H1 (cell line): ENCODE data around the gene OR2K2. TPM values are rescaled to one million over a fixed set of nuclear protein-coding genes. Genes with fewer than 3 reads are reported as not detected.

Source experiments
- CTCF ChIA-PET: fragments of 300-600 bp; sonication (Branson Sonifier 250); formaldehyde crosslinking; loops from one replicate; lab custom pipeline; 2021; ENCODE audit not compliant: partially characterized antibody; lab: Charles Lee
- POLR2A ChIA-PET: fragments of 300-600 bp; sonication (Branson Sonifier 250); formaldehyde crosslinking; loops from one replicate; lab custom pipeline; 2021; ENCODE audit warnings: inconsistent platforms; ENCODE audit not compliant: partially characterized antibody; lab: Charles Lee
- DNase-seq, 2 experiments: peaks; one replicate each; pipeline versions ENCODE4 v3.0.0 to v3.0.0-alpha.2; 2010 to 2022; ENCODE audit warnings: low spot score in 2 of 2, low read depth in 1 of 2, mixed read lengths in 1 of 2
- FAIRE-seq: peaks from 2 replicates; lab custom pipeline; 2011; peaks lifted over from hg19 to GRCh38; lab: Jason Lieb, UNC
- H2AFZ ChIP-seq: 2 replicates; pipeline ENCODE4 v1.8.1; 2012; ENCODE audit warnings: low read length, inconsistent platforms
- H2AK5ac ChIP-seq: 2 replicates; pipeline ENCODE4 v1.6.1; 2013; ENCODE audit warnings: low read depth, low read length
- H2BK120ac ChIP-seq: replicated peaks from 2 replicates; pipeline ENCODE3; 2013; ENCODE audit warnings: low read depth, low read length, inconsistent platforms
- H2BK12ac ChIP-seq: 2 replicates; pipeline ENCODE4 v1.6.1; 2013; ENCODE audit warnings: low read depth, low read length
- H2BK15ac ChIP-seq: 2 replicates; pipeline ENCODE4 v1.6.1; 2013; ENCODE audit warnings: low read length
- H2BK20ac ChIP-seq: 2 replicates; pipeline ENCODE4 v1.6.1; 2013; ENCODE audit warnings: low read length
- H2BK5ac ChIP-seq: 2 replicates; pipeline ENCODE4 v1.6.1; 2013; ENCODE audit warnings: low read depth, low read length
- H3K14ac ChIP-seq: 2 replicates; pipeline ENCODE4 v1.6.1; 2013; ENCODE audit warnings: inconsistent platforms; ENCODE audit not compliant: insufficient read length
- H3K18ac ChIP-seq: 2 replicates; pipeline ENCODE4 v1.6.1; 2013; ENCODE audit warnings: low read length; ENCODE audit errors: extremely low read depth
- H3K23ac ChIP-seq: 2 replicates; pipeline ENCODE4 v1.6.1; 2013; ENCODE audit warnings: inconsistent platforms; ENCODE audit not compliant: insufficient read length
- H3K23me2 ChIP-seq: 2 replicates; pipeline ENCODE4 v1.6.1; 2013; ENCODE audit warnings: low read depth, low read length
- H3K27ac ChIP-seq: 2 replicates; pipeline ENCODE4 v1.6.1; 2011; ENCODE audit warnings: low read depth, low read length, inconsistent platforms
- H3K27me3 ChIP-seq, 4 experiments: replicated peaks in 1 of 4; 1 replicate in 1 of 4; 2 replicates in 3 of 4; pipeline versions ENCODE4 v1.6.1 to v1.8.1; 2011 to 2013; ENCODE audit warnings: low read length in 3 of 4, mild to moderate bottlenecking in 3 of 4, inconsistent platforms in 2 of 4, mixed read lengths in 2 of 4, moderate library complexity in 1 of 4; ENCODE audit not compliant: control insufficient read depth in 3 of 4, insufficient read depth in 3 of 4; ENCODE audit errors: extremely low read depth in 1 of 4
- H3K36me3 ChIP-seq, 4 experiments: 2 replicates each; pipeline versions ENCODE4 v1.6.1 to v1.8.1; 2011 to 2013; ENCODE audit warnings: mild to moderate bottlenecking in 4 of 4, low read length in 3 of 4, moderate library complexity in 2 of 4, control low read depth in 1 of 4, inconsistent platforms in 1 of 4; ENCODE audit not compliant: insufficient read depth in 4 of 4, control insufficient read depth in 2 of 4
- H3K4ac ChIP-seq: replicated peaks from 2 replicates; pipeline ENCODE3; 2013; ENCODE audit warnings: low read length, low read depth, mixed read lengths, inconsistent platforms; ENCODE audit not compliant: insufficient read length
- H3K4me1 ChIP-seq, 4 experiments: replicated peaks in 1 of 4; 1 replicate in 1 of 4; 2 replicates in 3 of 4; pipeline versions ENCODE4 v1.6.1 to v1.8.1; 2011 to 2013; ENCODE audit warnings: low read length in 3 of 4, inconsistent platforms in 2 of 4, mixed read lengths in 1 of 4; ENCODE audit not compliant: insufficient read depth in 4 of 4, control insufficient read depth in 3 of 4
- H3K4me2 ChIP-seq, 2 experiments: 2 replicates each; pipeline versions ENCODE4 v1.6.1 to v1.8.1; 2011 to 2013; ENCODE audit warnings: low read depth in 2 of 2, low read length in 2 of 2, control low read depth in 1 of 2, inconsistent platforms in 1 of 2, mild to moderate bottlenecking in 1 of 2; ENCODE audit not compliant: insufficient read depth in 1 of 2
- H3K4me3 ChIP-seq, 4 experiments: fragments of 200-600, 300-600 bp in 1 of 4; sonication (generic), shearing (Covaris generic), sonication (Bioruptor Twin) in 1 of 4; 2 replicates each; pipeline versions ENCODE4 v1.5.1 to v1.8.1; 2011 to 2016; ENCODE audit warnings: low read length in 4 of 4, low read depth in 3 of 4, control low read depth in 2 of 4, inconsistent platforms in 2 of 4, mild to moderate bottlenecking in 2 of 4, mixed read lengths in 1 of 4, moderate library complexity in 1 of 4; ENCODE audit not compliant: insufficient read depth in 2 of 4; ENCODE audit errors: extremely low read depth in 1 of 4
- H3K56ac ChIP-seq: replicated peaks from 2 replicates; pipeline ENCODE3; 2013; ENCODE audit warnings: low read depth, mild to moderate bottlenecking, mixed read lengths, low read length, inconsistent platforms; ENCODE audit not compliant: insufficient read length
- H3K79me1 ChIP-seq: 2 replicates; pipeline ENCODE4 v1.6.1; 2013; ENCODE audit warnings: low read depth, low read length, control low read depth
- H3K79me2 ChIP-seq, 2 experiments: 2 replicates each; pipeline versions ENCODE4 v1.6.1 to v1.8.1; 2012 to 2013; ENCODE audit warnings: low read length in 2 of 2, mild to moderate bottlenecking in 2 of 2, inconsistent platforms in 1 of 2; ENCODE audit not compliant: insufficient read depth in 2 of 2, control insufficient read depth in 1 of 2
- H3K9ac ChIP-seq, 4 experiments: replicated peaks in 1 of 4; 1 replicate in 1 of 4; 2 replicates in 3 of 4; pipeline versions ENCODE4 v1.6.1 to v1.8.1; 2011 to 2013; ENCODE audit warnings: low read depth in 3 of 4, low read length in 3 of 4, control low read depth in 2 of 4, mild to moderate bottlenecking in 2 of 4, moderate library complexity in 2 of 4, inconsistent platforms in 1 of 4; ENCODE audit errors: extremely low read depth in 1 of 4
- H3K9me3 ChIP-seq, 2 experiments: 2 replicates each; pipeline versions ENCODE4 v1.6.1 to v1.8.1; 2012 to 2013; ENCODE audit warnings: mild to moderate bottlenecking in 2 of 2, moderate library complexity in 2 of 2, control low read depth in 1 of 2, inconsistent platforms in 1 of 2, low read depth in 1 of 2, low read length in 1 of 2, mixed read lengths in 1 of 2; ENCODE audit not compliant: insufficient read depth in 2 of 2
- H4K20me1 ChIP-seq, 2 experiments: replicated peaks in 1 of 2; 2 replicates each; pipeline versions ENCODE3 to v1.8.1; 2011 to 2013; ENCODE audit warnings: inconsistent platforms in 2 of 2, low read length in 2 of 2, mild to moderate bottlenecking in 1 of 2; ENCODE audit not compliant: insufficient read depth in 2 of 2, control insufficient read depth in 1 of 2
- H4K5ac ChIP-seq: 2 replicates; pipeline ENCODE4 v1.6.1; 2013; ENCODE audit warnings: low read length, low read depth, mixed read lengths, inconsistent platforms; ENCODE audit not compliant: insufficient read length
- H4K8ac ChIP-seq: 2 replicates; pipeline ENCODE4 v1.8.0; 2013; ENCODE audit warnings: mild to moderate bottlenecking, moderate library complexity, low read length, inconsistent platforms; ENCODE audit not compliant: insufficient read depth; ENCODE audit errors: extremely low read depth
- H4K91ac ChIP-seq: replicated peaks from 2 replicates; pipeline ENCODE3; 2013; ENCODE audit warnings: low read length, mixed read lengths, inconsistent platforms; ENCODE audit not compliant: insufficient read length
- CREB1 ChIP-seq: IDR thresholded peaks from 2 replicates; pipeline ENCODE4 v1.6.1; 2012; ENCODE audit warnings: inconsistent platforms
- EP300 ChIP-seq, 2 experiments: IDR thresholded peaks; 1 replicate in 1 of 2; 2 replicates in 1 of 2; pipeline ENCODE4 v1.6.1; 2011 to 2012; ENCODE audit warnings: low read depth in 2 of 2, low read length in 2 of 2, mild to moderate bottlenecking in 2 of 2, borderline replicate concordance in 1 of 2, inconsistent platforms in 1 of 2, moderate library complexity in 1 of 2
- EZH2 ChIP-seq: fragments of 200-600 bp; sonication (generic); IDR thresholded peaks from 2 replicates; pipeline ENCODE4 v1.7.1; 2012; ENCODE audit warnings: low read depth, mild to moderate bottlenecking, moderate library complexity, low read length, inconsistent platforms; ENCODE audit not compliant: severe bottlenecking
- HDAC2 ChIP-seq, 2 experiments: fragments of 300-600 bp in 1 of 2; sonication (generic) in 1 of 2; IDR thresholded peaks; 2 replicates each; pipeline ENCODE4 v1.6.1; 2011 to 2012; ENCODE audit warnings: low read depth in 2 of 2, low read length in 2 of 2, mild to moderate bottlenecking in 2 of 2, moderate library complexity in 2 of 2, borderline replicate concordance in 1 of 2, inconsistent platforms in 1 of 2
- HDAC6 ChIP-seq: IDR thresholded peaks from one replicate; pipeline ENCODE4 v1.7.1; 2012; ENCODE audit warnings: low read depth, mild to moderate bottlenecking, inconsistent platforms, low read length, moderate library complexity
- JUN ChIP-seq: IDR thresholded peaks from 2 replicates; pipeline ENCODE4 v1.6.1; 2011; ENCODE audit warnings: low read depth, mild to moderate bottlenecking, improper control_type of control experiment, low read length
- NRF1 ChIP-seq: IDR thresholded peaks from 2 replicates; pipeline ENCODE4 v1.6.1; 2011; ENCODE audit warnings: mild to moderate bottlenecking, low read depth, low read length, improper control_type of control experiment
- PHF8 ChIP-seq: fragments of 200-600 bp; sonication (generic); conservative IDR thresholded peaks from 2 replicates; pipeline ENCODE4 v1.7.1; 2012; ENCODE audit warnings: low read depth, mild to moderate bottlenecking, inconsistent platforms, low read length, moderate library complexity
- POLR2A ChIP-seq, 2 experiments: IDR thresholded peaks; 1 replicate in 1 of 2; 2 replicates in 1 of 2; pipeline ENCODE4 v1.6.1; 2011; ENCODE audit warnings: low read depth in 2 of 2, low read length in 2 of 2, mild to moderate bottlenecking in 2 of 2; ENCODE audit errors: control extremely low read depth in 1 of 2
- RNF2 ChIP-seq: fragments of 200-900, 300-1000 bp; sonication (generic); IDR thresholded peaks from 2 replicates; pipeline ENCODE4 v1.7.1; 2016; ENCODE audit warnings: borderline replicate concordance, low read depth, mild to moderate bottlenecking, antibody characterized with exemption, low read length; ENCODE audit not compliant: poor library complexity, severe bottlenecking; ENCODE audit errors: missing control alignments
- SIRT6 ChIP-seq: IDR thresholded peaks from one replicate; pipeline ENCODE4 v1.7.1; 2012; ENCODE audit warnings: low read length, inconsistent platforms
- TAF1 ChIP-seq: IDR thresholded peaks from 2 replicates; pipeline ENCODE4 v1.6.1; 2011; ENCODE audit warnings: mild to moderate bottlenecking, low read depth, low read length
- WGBS, 2 experiments: shearing (Covaris generic) in 1 of 2; methylation state at CpG; one replicate each; pipeline versions ENCODE4 v1.1.6 to v1.1.7; 2013 to 2015; ENCODE audit warnings: low lambda C conversion rate in 2 of 2, mixed read lengths in 2 of 2, inconsistent platforms in 1 of 2, low coverage in 1 of 2, missing lambda C conversion rate in 1 of 2; ENCODE audit not compliant: insufficient replicate concordance in 2 of 2, insufficient coverage in 1 of 2, insufficient read length in 1 of 2; ENCODE audit errors: extremely low coverage in 1 of 2, missing lambda C conversion rate in 1 of 2; 5-methylcytosine and 5-hydroxymethylcytosine counted together
- polyA plus RNA-seq, 7 experiments: library from polyadenylated mRNA; depleted of rRNA in 3 of 7; stranded (reverse) in 5 of 7; unstranded in 2 of 7; fragments of >200 nt in 5 of 7; fragments of 200-250 nt in 2 of 7; gene quantifications; 1 replicate in 5 of 7; 2 replicates in 1 of 7; 4 replicates in 1 of 7; pipeline versions ENCODE4 v1.2.1 to v1.2.3, GENCODE V29; 2011 to 2013; ENCODE audit warnings: missing spikeins in 2 of 7, mixed read lengths in 2 of 7
- total RNA-seq: library from RNA; stranded (reverse); fragmentation: NEBNext Ultra II Directional; extraction: Animal tissue kit (Norgen Biotek cat#: 25700); gene quantifications from 2 replicates; pipeline ENCODE4 v1.2.1, GENCODE V29; 2021

OR2K2 gene
- total and polyA plus RNA-seq, 2 of the 8 experiments (the other 6 are each of a cell fraction or from before 2014, with no cell fraction given) = not detected

DNA sequence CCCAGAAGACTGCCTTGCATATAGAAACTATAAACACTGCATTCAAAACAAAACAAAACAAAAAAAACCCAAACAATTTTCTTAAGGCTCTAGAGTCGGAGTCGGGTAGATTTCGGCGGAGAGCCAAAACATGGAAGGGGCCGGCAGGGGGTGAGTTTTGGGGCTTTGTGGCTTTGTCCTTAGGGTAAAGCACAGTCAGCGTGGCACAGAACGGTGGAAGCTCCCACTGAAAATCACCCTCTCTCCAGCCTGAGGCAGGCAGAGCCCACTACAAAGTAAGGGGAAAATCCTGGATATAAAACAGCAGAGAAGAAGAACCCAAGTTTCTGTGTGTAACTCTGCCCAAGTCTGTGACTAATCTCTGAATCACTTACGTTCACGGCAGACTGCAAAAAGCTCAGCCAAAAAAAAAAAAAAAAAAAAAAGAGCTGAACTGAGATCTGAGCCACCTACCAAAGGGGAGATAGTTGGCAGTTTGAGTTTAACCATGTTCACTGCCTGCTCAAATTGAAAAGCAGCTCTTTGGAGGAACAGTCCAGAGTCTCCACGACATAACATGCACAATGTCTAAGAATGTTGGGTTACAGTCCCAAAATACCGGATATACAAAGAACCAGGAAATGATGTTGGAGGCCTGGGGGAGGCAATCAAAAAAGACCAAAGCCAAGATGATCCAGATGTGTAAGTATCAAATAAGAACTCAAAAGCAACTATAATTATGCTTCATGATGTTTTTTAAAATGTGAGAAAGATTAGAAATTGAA is 26.6 kb upstream of the OR2K2 start:
- Histone ChIP-seq H3K79me2 (no peaks in the 10 kb centered on the region), H2AK5ac (no peak overlapping the region), H2BK12ac (no peak overlapping the region), H3K79me1 (no peaks in the 10 kb centered on the region), H2BK120ac (no peak overlapping the region), H3K27me3 (no peaks in the 10 kb centered on the region), H2BK15ac (no peak overlapping the region), H4K91ac (no peak overlapping the region), H2BK5ac (no peak overlapping the region), H4K20me1 (no peaks in the 10 kb centered on the region), H2BK20ac (no peak overlapping the region), H3K9ac (no peak overlapping the region), H4K5ac (no peak overlapping the region), H3K23ac (no peak overlapping the region), H4K8ac (no peak overlapping the region), H3K27ac (no peak overlapping the region), H3K18ac (no peak overlapping the region), H3K4me1 (no peaks in the 10 kb centered on the region), H3K56ac (no peak overlapping the region), H3K36me3 (peaks cover 0 to 6% (median 2%) of the 10 kb centered on the region in 4 experiments; a peak in 2 of 8 replicates), H3K23me2 (no peaks in the 10 kb centered on the region; the same call in 1 of the 2 replicates), H3K14ac (no peak overlapping the region), H3K4me3 (no peak overlapping the region), H3K9me3 (no peaks in the 10 kb centered on the region), H2AFZ (no peak overlapping the region), H3K4ac (no peak overlapping the region), H3K4me2 (no peak overlapping the region)
- DNase-seq = no peak
- ChIA-PET CTCF (interaction anchor here (1.2 kb wide), 1 partner anchor 30 kb away, joined by 3 read pairs; no protein-coding TSS in a partner anchor), POLR2A (interaction anchor here (0.7 to 1.8 kb wide), 2 partner anchors 10 to 85 kb away, joined by 3 read pairs; no protein-coding TSS in a partner anchor)
- FAIRE-seq = no peak
- WGBS, 2 experiments = 89% methylated on average over 11 of the region's 11 CpGs; no CpG with 5 or more reads in 1 of the 2 experiments
- TF ChIP-seq SIRT6 = no peak
- no peak for TF ChIP-seq JUN
- TF ChIP-seq POLR2A (IDR thresholded peaks at IDR 0.05; ENCODE audit: control extremely low read depth in 1 of 2, low read depth in 2 of 2, low read length in 2 of 2) = no peak
- TF ChIP-seq CREB1 = no peak
- no peak for TF ChIP-seq HDAC2 (IDR thresholded peaks at IDR 0.05; ENCODE audit: borderline replicate concordance in 1 of 2, low read depth in 2 of 2, low read length in 2 of 2)
- no peak for TF ChIP-seq RNF2
- TF ChIP-seq PHF8 = no peak
- TF ChIP-seq EZH2 = no peak
- TF ChIP-seq EP300 (IDR thresholded peaks at IDR 0.05; ENCODE audit: borderline replicate concordance in 1 of 2, low read depth in 2 of 2, low read length in 2 of 2) = no peak
- no peak for TF ChIP-seq NRF1
- TF ChIP-seq HDAC6 = no peak
- no peak for TF ChIP-seq TAF1
